GM23338 (cell line): ENCODE measurements around the gene ITFG1. TPM values are rescaled to one million over a fixed set of nuclear protein-coding genes. Genes with fewer than 3 reads are reported as not detected.

Experiments used
- ATAC-seq: fragments of 200-7000 bp; cut with Tn5 transposase; 3 replicates; pipeline ENCODE4 v1.9.1; 2020
- DNase-seq: peaks from one replicate; pipeline ENCODE4 v3.0.0-alpha.2; 2015; ENCODE audit warnings: low spot score
- H2AFZ ChIP-seq: fragments of 200-600 bp; sonication (generic); 2 replicates; pipeline ENCODE4 v1.8.0; 2016; ENCODE audit warnings: antibody characterized with exemption, mild to moderate bottlenecking, moderate library complexity
- H3F3A ChIP-seq: fragments of 200-600 bp; sonication (generic); replicated peaks from 2 replicates; pipeline ENCODE4 v1.8.0; 2017; ENCODE audit warnings: antibody characterized with exemption, mixed run types, low read depth
- H3K27ac ChIP-seq: fragments of 200-600 bp; sonication (generic); 2 replicates; pipeline ENCODE4 v1.6.1; 2016; ENCODE audit warnings: low read depth
- H3K27me3 ChIP-seq: fragments of 200-600 bp; sonication (generic); 2 replicates; pipeline ENCODE4 v1.8.0; 2016; ENCODE audit warnings: mild to moderate bottlenecking, mixed run types, moderate library complexity; ENCODE audit not compliant: insufficient read depth
- H3K36me3 ChIP-seq: fragments of 200-600 bp; sonication (generic); 2 replicates; pipeline ENCODE4 v1.8.0; 2016; ENCODE audit warnings: mild to moderate bottlenecking; ENCODE audit not compliant: insufficient read depth
- H3K4me1 ChIP-seq: fragments of 200-600 bp; sonication (generic); 2 replicates; pipeline ENCODE4 v1.8.0; 2016; ENCODE audit warnings: mild to moderate bottlenecking, moderate library complexity; ENCODE audit not compliant: insufficient read depth
- H3K4me2 ChIP-seq: fragments of 200-600 bp; sonication (generic); 2 replicates; pipeline ENCODE4 v1.7.1; 2017; ENCODE audit warnings: mixed run types
- H3K4me3 ChIP-seq: fragments of 200-600 bp; sonication (generic); 2 replicates; pipeline ENCODE4 v1.6.1; 2016; ENCODE audit warnings: mixed run types
- H3K79me2 ChIP-seq: fragments of 200-600 bp; sonication (generic); replicated peaks from 2 replicates; pipeline ENCODE4 v1.8.0; 2017; ENCODE audit warnings: mild to moderate bottlenecking; ENCODE audit not compliant: insufficient read depth
- H3K9me2 ChIP-seq: fragments of 200-600 bp; sonication (generic); 2 replicates; pipeline ENCODE4 v1.8.0; 2017; ENCODE audit not compliant: insufficient read depth
- H4K20me1 ChIP-seq: fragments of 200-600 bp; sonication (generic); replicated peaks from 2 replicates; pipeline ENCODE4 v1.8.0; 2017; ENCODE audit warnings: mild to moderate bottlenecking; ENCODE audit not compliant: insufficient read depth
- H3K27ac Mint-ChIP-seq: 2 replicates; pipeline ENCODE4 v1.8.0; 2020; ENCODE audit warnings: inconsistent platforms, mild to moderate bottlenecking, moderate library complexity, mixed read lengths
- H3K27me3 Mint-ChIP-seq: 3 replicates; pipeline ENCODE4 v1.8.0; 2022; ENCODE audit warnings: low read depth, mild to moderate bottlenecking, moderate library complexity, mixed read lengths, inconsistent platforms; ENCODE audit not compliant: insufficient read depth, poor library complexity
- H3K36me3 Mint-ChIP-seq: 3 replicates; pipeline ENCODE4 v1.8.0; 2021; ENCODE audit warnings: low read depth, mild to moderate bottlenecking, inconsistent platforms, moderate library complexity, mixed read lengths
- H3K4me1 Mint-ChIP-seq: 3 replicates; pipeline ENCODE4 v1.8.0; 2020; ENCODE audit warnings: mild to moderate bottlenecking, inconsistent platforms, mixed read lengths
- H3K4me3 Mint-ChIP-seq: 3 replicates; pipeline ENCODE4 v1.8.0; 2021; ENCODE audit warnings: moderate library complexity, mild to moderate bottlenecking, inconsistent platforms, mixed read lengths
- H3K9me3 Mint-ChIP-seq: 3 replicates; pipeline ENCODE4 v1.8.0; 2020; ENCODE audit warnings: moderate library complexity, mild to moderate bottlenecking, inconsistent platforms, mixed read lengths
- CREB1 ChIP-seq: fragments of 250-450 bp; sonication (Bioruptor Pico); IDR thresholded peaks from 2 replicates; pipeline ENCODE4 v1.5.0; 2020; ENCODE audit warnings: low read depth, mild to moderate bottlenecking, moderate library complexity
- CTCF ChIP-seq, 2 experiments: fragments of 200-600 bp in 1 of 2; sonication (generic) in 1 of 2; conservative IDR thresholded peaks; 2 replicates each; pipeline versions ENCODE4 v1.5.1 to v1.6.1; 2016 to 2017; ENCODE audit warnings: antibody characterized with exemption in 2 of 2, low read depth in 2 of 2, mild to moderate bottlenecking in 2 of 2, moderate library complexity in 1 of 2
- ETS1 ChIP-seq: IDR thresholded peaks from 2 replicates; pipeline ENCODE4 v1.6.1; 2016; ENCODE audit warnings: antibody characterized with exemption
- EZH2 ChIP-seq: fragments of 200-600 bp; sonication (generic); IDR thresholded peaks from one replicate; pipeline ENCODE4 v1.8.0; 2017; ENCODE audit warnings: antibody characterized with exemption, mild to moderate bottlenecking, low read depth; ENCODE audit not compliant: unreplicated experiment
- EZH2phosphoT487 ChIP-seq: fragments of 200-600 bp; sonication (generic); IDR thresholded peaks from one replicate; pipeline ENCODE4 v1.8.1; 2018; ENCODE audit warnings: antibody characterized with exemption; ENCODE audit not compliant: unreplicated experiment
- POLR2AphosphoS5 ChIP-seq: IDR thresholded peaks from 2 replicates; pipeline ENCODE4 v1.6.1; 2016; ENCODE audit warnings: antibody characterized with exemption, low read depth
- REST ChIP-seq: IDR thresholded peaks from one replicate; pipeline ENCODE4 v1.6.1; 2018; ENCODE audit warnings: antibody characterized with exemption; ENCODE audit not compliant: unreplicated experiment
- STAT1 ChIP-seq: IDR thresholded peaks from one replicate; pipeline ENCODE4 v1.6.1; 2016; ENCODE audit warnings: antibody characterized with exemption; ENCODE audit not compliant: unreplicated experiment
- ZNF114 ChIP-seq: fragments of 250-450 bp; sonication (Bioruptor Pico); IDR thresholded peaks from 2 replicates; pipeline ENCODE4 v1.5.0; 2020; ENCODE audit warnings: mild to moderate bottlenecking, moderate library complexity
- ZNF331 ChIP-seq: fragments of 250-450 bp; sonication (Bioruptor Pico); IDR thresholded peaks from 2 replicates; pipeline ENCODE4 v1.5.0; 2020; ENCODE audit warnings: low read depth, mild to moderate bottlenecking, moderate library complexity
- ZNF462 ChIP-seq: fragments of 250-450 bp; sonication (Bioruptor Pico); IDR thresholded peaks from 2 replicates; pipeline ENCODE4 v1.5.0; 2020; ENCODE audit warnings: mild to moderate bottlenecking, moderate library complexity
- polyA plus RNA-seq: library from polyadenylated mRNA; unstranded; fragments of >200 nt; fragmentation: Nextera tagmentation; extraction: Ambion mirVana; gene quantifications from 2 replicates; pipeline ENCODE4 v1.2.1, GENCODE V29; 2016
- total RNA-seq: library from RNA; depleted of rRNA; stranded (reverse); fragments of >200 nt; shearing (Covaris generic); gene quantifications from 2 replicates; pipeline ENCODE4 v1.2.3, GENCODE V29; 2014

The ITFG1 gene
- total and polyA plus RNA-seq, 2 experiments from 2014 or later = 18.5 to 26.9 TPM

- TF ChIP-seq ZNF462 (CRISPR knock-in tag) = no peak
- no peak for TF ChIP-seq CREB1 (CRISPR knock-in tag)
These were observed 151.1 kb downstream of the ITFG1 start (continued) for GRCh38 chr16:47309581-47310312.

GRCh38 chr16:47308601-47309000, 152.3 kb downstream of the ITFG1 start:
- no peak overlapping the region for H2AFZ ChIP-seq
- Mint-ChIP-seq H3K36me3 (no peaks in the 10 kb centered on the region), H3K4me1 (peaks cover 29% of the 10 kb centered on the region), H3K9me3 (no peaks in the 10 kb centered on the region; the same call in 2 of the 3 replicates), H3K27ac (no peak overlapping the region), H3K27me3 (no peaks in the 10 kb centered on the region), H3K4me3 (no peak overlapping the region)
- H3K4me2 ChIP-seq = no peak overlapping the region
- peaks cover 25% of the 10 kb centered on the region for H3K4me1 ChIP-seq
- no peak for ATAC-seq
- H3K36me3 ChIP-seq = no peaks in the 10 kb centered on the region
- no peaks in the 10 kb centered on the region for H3K9me2 ChIP-seq
- no peaks in the 10 kb centered on the region for H4K20me1 ChIP-seq
- H3K4me3 ChIP-seq = no peak overlapping the region
- no peak for DNase-seq
- H3K27ac ChIP-seq = no peak overlapping the region
- no peaks in the 10 kb centered on the region for H3F3A ChIP-seq
- H3K79me2 ChIP-seq = no peaks in the 10 kb centered on the region
- H3K27me3 ChIP-seq = no peaks in the 10 kb centered on the region
- TF ChIP-seq EZH2phosphoT487 (no peak), REST (no peak), CTCF (conservative IDR thresholded peaks at IDR 0.05; ENCODE audit: low read depth in 2 of 2) (no peak), ETS1 (no peak), EZH2 (no peak), STAT1 (no peak), ZNF331 (no peak), ZNF114 (CRISPR knock-in tag) (no peak), POLR2AphosphoS5 (no peak)
